ENCODE results near the gene ARMC7. TPM values are rescaled to one million over a fixed set of nuclear protein-coding genes. Genes with fewer than 3 reads are reported as not detected.

The ARMC7 gene
- total and polyA plus RNA-seq, 10 of the 15 experiments (the other 5 are each of a cell fraction or from before 2014, with no cell fraction given): 1.5 to 19.8 (median 6.3) TPM

- H2AFZ ChIP-seq (ENCODE audit: control insufficient read depth, low read depth, low read length): no peak overlapping the region
Measured at GRCh38 chr17:75064867-75065561, 44.8 kb upstream of the ARMC7 start.

More at GRCh38 chr17:75064867-75065561, 44.8 kb upstream of the ARMC7 start:
- Histone ChIP-seq H4K20me1 (ENCODE audit: control insufficient read depth, insufficient read depth) (no peaks in the 10 kb centered on the region), H3K79me2 (ENCODE audit: control insufficient read depth, insufficient read depth, low read length) (no peaks in the 10 kb centered on the region), H3K4me2 (ENCODE audit: control insufficient read depth, insufficient read depth) (peak overlapping the region; percentile 42; the same call in 1 of the 2 replicates), H3K9me3 (replicated peaks; ENCODE audit: control insufficient read depth, insufficient read depth, low read length) (no peaks in the 10 kb centered on the region), H3K4me3 (no peak overlapping the region), H3K36me3 (ENCODE audit: control insufficient read depth in 2 of 2, insufficient read depth in 2 of 2, low read length in 1 of 2) (peaks cover 4 to 9% of the 10 kb centered on the region in 2 experiments; a peak in 3 of 4 replicates), H3K4me1 (ENCODE audit: control insufficient read depth, insufficient read depth, low read length) (peaks cover 15% of the 10 kb centered on the region), H3K27ac (ENCODE audit: control insufficient read depth, insufficient read depth) (peak overlapping the region; percentile 65), H3K27me3 (replicated peaks in 1 of 2; ENCODE audit: control insufficient read depth in 2 of 2, insufficient read depth in 2 of 2, low read length in 1 of 2) (no peaks in the 10 kb centered on the region), H3K9ac (ENCODE audit: control insufficient read depth, insufficient read depth, low read length) (peak overlapping the region; percentile 16; the same call in 1 of the 2 replicates)
- intact Hi-C loops (cut with micrococcal nuclease; ENCODE audit: unreplicated experiment): no loop called here
- DNase-seq (ENCODE audit: low read depth, low spot score) (no peak), FAIRE-seq (no peak), ATAC-seq (no peak)
- ChIA-PET RAD21 (ENCODE audit: unreplicated experiment) (interaction anchor here (1.0 to 1.6 kb wide), 2 partner anchors 41 to 136 kb away, joined by 3 read pairs; no protein-coding TSS in a partner anchor), CTCF (no interaction called here), SMC1A (ENCODE audit: uncharacterized antibody, unreplicated experiment) (no interaction called here), POLR2A (no interaction called here)
- TF ChIP-seq ESRRA (IDR thresholded peaks at IDR 0.05; ENCODE audit: low read length) (no peak), CUX1 (IDR thresholded peaks at IDR 0.05; ENCODE audit: insufficient replicate concordance, low read depth, low read length) (no peak), ZNF24 (IDR thresholded peaks at IDR 0.05) (no peak), CREM (IDR thresholded peaks at IDR 0.05; ENCODE audit: low read depth) (no peak), SMC3 (IDR thresholded peaks at IDR 0.05; ENCODE audit: borderline replicate concordance, low read length) (no peak), TCF3 (IDR thresholded peaks at IDR 0.05; ENCODE audit: borderline replicate concordance, insufficient read depth, low read depth, low read length) (no peak), PBX3 (IDR thresholded peaks at IDR 0.05; ENCODE audit: insufficient replicate concordance, low read depth, low read length) (no peak), USF1 (IDR thresholded peaks at IDR 0.05; ENCODE audit: borderline replicate concordance, extremely low read length, insufficient read depth, low read depth, low read length) (no peak), SREBF1 (IDR thresholded peaks at IDR 0.05; ENCODE audit: low read length) (no peak)
- in situ Hi-C loops (cut with MboI): no loop called here
- WGBS (ENCODE audit: insufficient coverage, insufficient replicate concordance, low lambda C conversion rate, missing lambda C conversion rate): 97% methylated on average over 18 of the region's 18 CpGs
- no TSS peak for BruUV-seq (replicated peaks)

Data from GM12878 (cell line).